ENCODE results near the gene NAT10.

DNA sequence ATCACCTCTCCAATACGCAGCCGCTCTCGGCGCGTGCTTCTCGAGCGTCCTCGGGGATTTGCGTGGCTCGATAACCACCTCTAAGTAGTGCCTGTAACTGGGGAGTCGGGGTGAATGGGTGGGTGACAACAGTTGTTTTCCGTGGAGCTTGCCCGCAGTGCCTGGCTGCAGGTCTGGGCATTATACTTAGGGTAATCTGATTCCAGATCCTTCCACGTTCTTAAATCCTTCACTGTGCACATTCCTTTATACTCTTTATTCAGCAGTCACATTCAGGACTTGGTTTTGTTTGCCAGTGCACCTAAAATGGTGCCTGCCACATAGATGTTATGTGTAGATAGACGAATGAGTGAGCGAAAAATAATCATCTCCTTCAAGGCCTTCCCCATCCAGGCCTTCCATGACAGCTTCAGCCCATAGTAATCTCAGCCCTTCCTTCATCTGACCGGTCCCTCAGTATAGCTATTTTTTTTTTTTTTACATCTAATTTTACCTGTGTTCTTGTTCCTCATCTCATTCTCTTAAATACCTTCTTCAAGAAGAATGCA is 602 bp downstream of the NAT10 start:
- TF ChIP-seq EZH2 (IDR thresholded peaks at IDR 0.05; ENCODE audit: insufficient read depth, poor library complexity, severe bottlenecking) (no peak), EZH2phosphoT487 (IDR thresholded peaks at IDR 0.05; ENCODE audit: insufficient read depth, low read depth) (no peak)
